Activated naive CD8-positive, alpha-beta T cell treated with anti-CD3 and anti-CD28 coated beads, Interleukin-2, amount 50 U/mL, for 16 hours (primary cell): ENCODE measurements around the gene OR4E1.
"Not testable (repeated sequence)": the region's sequence is repeated elsewhere in the genome, so short reads cannot be mapped to it uniquely, and the experiment has no call there.

ENCODE experiments used
- DNase-seq: peaks from one replicate; pipeline ENCODE4 v3.0.0-alpha.2; 2020; ENCODE audit warnings: low read depth, low spot score

The OR4E1 gene

GRCh38 chr14:21653331-21653885 lies 20.2 kb downstream of the OR4E1 start, which contains the start of gene OR4E2:
OR4E2 (plus strand) TSS chr14:21653835; CDS start chr14:21665083, 11,248 bp downstream.
- no peak for DNase-seq

DNA sequence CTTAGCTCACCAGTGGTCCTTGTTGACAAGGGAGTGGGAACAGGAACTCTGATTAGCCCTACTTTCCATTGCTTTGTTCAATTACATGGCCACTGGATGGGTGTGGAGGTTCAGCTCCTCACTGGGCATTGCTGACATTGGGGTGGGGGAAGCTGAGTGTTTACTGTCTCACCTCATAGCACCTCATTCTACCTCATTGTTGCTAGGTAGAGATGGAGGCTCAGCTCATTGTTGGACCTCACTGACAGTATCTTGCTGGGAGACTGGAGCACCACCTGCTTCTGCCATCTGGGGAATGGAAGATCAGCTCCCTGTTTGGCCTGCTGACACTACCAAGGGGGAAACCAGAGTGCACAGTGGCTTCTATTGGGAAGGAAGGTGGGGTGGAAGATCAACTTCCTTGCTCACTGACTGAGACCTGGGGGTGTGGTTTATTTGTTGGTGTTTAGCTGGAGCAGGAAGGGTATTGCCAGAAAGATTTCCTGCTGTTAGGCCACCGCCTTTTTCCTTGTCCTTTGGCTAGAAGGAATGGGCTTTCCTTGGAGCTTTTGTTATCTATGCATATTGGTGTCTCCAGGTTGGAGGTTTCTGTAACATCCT lies 21.3 kb downstream of the OR4E1 start:
- DNase-seq: no peak

- no peak for DNase-seq
Observed at GRCh38 chr14:21647380-21647779, 26.2 kb downstream of the OR4E1 start.

GRCh38 chr14:21643407-21643806 lies 30.2 kb downstream of the OR4E1 start:
- no peak for DNase-seq

DNA sequence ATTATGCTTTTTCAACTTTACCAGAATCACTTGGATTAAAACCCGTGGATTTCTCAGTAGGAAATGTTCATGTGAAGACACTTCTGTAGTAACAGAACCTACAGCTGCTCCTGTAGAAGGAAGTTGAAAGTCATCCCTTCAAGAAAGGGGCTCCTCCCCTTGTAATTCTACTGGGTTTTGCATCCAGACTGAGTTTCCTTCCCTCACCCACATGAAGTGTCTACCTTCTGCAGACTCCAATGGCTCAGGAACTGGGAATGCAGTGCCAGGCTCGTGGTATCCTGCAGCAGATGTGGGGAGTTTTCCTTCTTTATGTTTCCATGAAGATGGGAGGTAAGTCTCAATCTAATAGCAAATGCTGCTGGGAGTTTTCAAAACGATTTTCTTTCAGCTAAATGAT lies 30.9 kb downstream of the OR4E1 start:
- DNase-seq: no peak

- no peak for DNase-seq
Observed at GRCh38 chr14:21634840-21635239, 38.8 kb downstream of the OR4E1 start, which contains the start of gene OR10G2. OR10G2 (minus strand) TSS chr14:21634940; CDS start chr14:21634842, 98 bp downstream.

- DNase-seq: no peak
Observed at GRCh38 chr14:21631084-21631483, 42.5 kb downstream of the OR4E1 start.

DNA sequence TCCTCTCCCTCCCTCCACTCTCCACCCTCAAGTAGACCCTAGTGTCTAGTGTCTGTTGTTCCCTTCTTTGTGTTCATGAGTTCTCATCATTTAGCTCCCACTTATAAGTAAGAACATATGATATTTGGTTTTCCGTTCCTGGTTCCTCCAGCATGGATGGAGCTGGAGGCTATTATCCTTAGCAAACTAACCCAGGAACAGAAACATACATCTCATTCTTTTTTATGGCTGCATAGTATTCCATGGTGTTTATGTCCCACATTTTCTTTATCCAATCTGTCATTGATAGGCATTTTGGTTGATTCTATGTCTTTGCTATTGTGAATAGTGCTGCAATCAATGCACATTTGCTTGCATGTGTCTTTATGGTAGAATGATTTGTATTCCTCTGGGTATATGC lies 43.1 kb downstream of the OR4E1 start:
- DNase-seq: not testable (repeated sequence)

DNA sequence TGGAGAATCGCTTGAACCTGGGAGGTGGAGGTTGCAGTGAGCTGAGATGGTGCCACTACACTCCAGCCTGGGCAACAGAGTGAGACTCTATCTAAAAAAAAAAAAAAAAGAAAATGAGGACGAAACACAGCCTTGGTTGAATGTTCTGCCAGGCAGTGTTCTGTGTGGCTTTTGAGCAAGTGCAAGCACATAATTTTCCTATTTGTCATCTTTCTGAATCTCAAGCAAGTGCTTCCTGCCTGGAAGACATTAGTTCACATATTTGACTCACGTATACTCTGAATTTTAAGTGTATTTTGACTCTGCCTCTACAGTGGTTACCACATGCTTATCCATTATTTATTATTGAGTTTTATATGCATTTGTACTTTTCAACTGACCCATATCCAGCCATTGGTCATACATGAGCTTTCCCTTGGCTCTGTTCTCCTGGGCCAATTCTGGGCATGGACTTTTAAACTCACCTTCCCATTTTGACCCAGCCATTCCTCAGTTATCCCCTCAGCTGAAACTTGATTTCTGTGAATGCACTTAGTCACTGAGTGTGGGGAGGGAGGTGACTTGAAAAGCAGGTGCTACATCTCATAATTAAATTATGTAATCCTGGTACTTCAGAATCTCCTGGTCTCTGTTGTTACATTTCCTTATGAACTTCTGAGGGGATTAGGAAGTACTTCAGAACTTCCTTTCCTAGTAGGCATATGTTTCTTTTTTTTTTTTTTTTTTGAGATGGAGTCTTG lies 47.0 kb downstream of the OR4E1 start:
- DNase-seq: no peak
